Measurements from ENCODE around the gene USB1.

DNA sequence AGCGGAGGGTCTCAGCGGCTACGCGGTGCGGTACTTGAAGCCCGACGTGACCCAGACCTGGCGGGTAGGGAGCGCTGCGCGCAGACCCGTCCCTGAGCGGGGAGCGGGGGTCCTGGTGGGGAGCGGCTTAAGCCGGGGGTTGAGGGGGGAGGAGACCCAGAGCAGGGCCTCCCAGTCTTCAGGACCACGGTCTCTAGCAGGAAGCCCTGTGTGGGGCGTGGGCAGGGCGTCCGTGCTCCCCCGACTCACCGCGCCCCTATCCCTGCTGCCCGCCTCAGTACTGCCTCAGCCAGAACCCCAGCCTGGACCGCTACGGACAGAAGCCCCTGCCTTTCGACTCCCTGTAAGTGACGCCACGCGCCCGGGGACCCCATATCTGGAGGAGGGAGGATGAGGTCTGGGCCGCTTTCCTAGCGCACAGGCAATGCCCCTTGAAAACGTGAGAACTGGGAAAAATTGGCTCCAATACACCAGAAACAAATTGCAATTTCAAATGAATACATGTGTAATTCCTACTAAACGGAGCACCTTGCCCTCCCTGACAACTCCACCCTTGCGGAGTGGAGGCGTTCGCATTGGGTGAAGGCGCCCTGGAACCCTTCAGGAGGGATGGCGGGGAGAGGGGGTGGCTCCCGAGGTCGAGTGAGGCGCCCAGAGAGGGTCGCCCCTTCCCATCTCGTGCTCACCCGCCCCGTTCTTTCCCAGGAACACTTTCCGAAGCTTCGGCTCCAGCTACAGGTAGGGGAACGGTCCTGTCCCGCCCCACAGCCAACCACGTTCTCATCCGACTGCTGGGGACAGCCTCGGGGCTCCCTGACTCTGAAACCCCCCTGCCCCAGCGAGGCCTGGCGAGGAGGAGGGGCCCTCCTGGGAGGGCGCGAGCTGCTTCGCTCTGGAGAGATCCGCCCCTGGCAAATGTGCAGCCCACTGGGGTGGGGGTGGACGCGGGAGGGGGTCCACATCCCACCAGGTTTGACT is 15.7 kb upstream of the USB1 start:
- TF ChIP-seq CTCF (conservative IDR thresholded peaks at IDR 0.05) (no peak), EZH2 (IDR thresholded peaks at IDR 0.05; ENCODE audit: low read depth) (no peak)
